ENCODE results near the gene ADH1B.

Gene ADH1B

GRCh38 chr4:99300934-99301333, 20.3 kb downstream of the ADH1B start:
- H3K27ac ChIP-seq (ENCODE audit: extremely low read depth, low read depth, low read length), result no peak overlapping the region
- no peak overlapping the region for H3K4me3 ChIP-seq (ENCODE audit: low read depth, low read length)
- CTCF ChIA-PET, result no interaction called here

GRCh38 chr4:99293357-99293756, 27.8 kb downstream of the ADH1B start:
- H3K27ac ChIP-seq (ENCODE audit: extremely low read depth, low read depth, low read length), result no peak overlapping the region
- CTCF ChIA-PET, result no interaction called here
- TF ChIP-seq KLF16 (tag by site-specific recombination; IDR thresholded peaks at IDR 0.05) (no peak), ZNF174 (tag by site-specific recombination; IDR thresholded peaks at IDR 0.05) (no peak), ZNF404 (tag by site-specific recombination; IDR thresholded peaks at IDR 0.05) (no peak), ZNF580 (tag by site-specific recombination; IDR thresholded peaks at IDR 0.05) (no peak), ZNF426 (tag by site-specific recombination; IDR thresholded peaks at IDR 0.05) (no peak), ZNF837 (tag by site-specific recombination; IDR thresholded peaks at IDR 0.05) (no peak), ZNF221 (tag by site-specific recombination; IDR thresholded peaks at IDR 0.05; ENCODE audit: borderline replicate concordance) (no peak), ZNF664 (tag by site-specific recombination; IDR thresholded peaks at IDR 0.05) (no peak), MEIS1 (CRISPR knock-in tag; IDR thresholded peaks at IDR 0.05; ENCODE audit: borderline replicate concordance) (no peak), ZNF366 (tag by site-specific recombination; conservative IDR thresholded peaks at IDR 0.05) (no peak), GLI4 (tag by site-specific recombination; IDR thresholded peaks at IDR 0.05) (no peak)
- H3K4me1 ChIP-seq (ENCODE audit: control insufficient read depth, insufficient read depth, low read length), result no peaks in the 10 kb centered on the region
- no peaks in the 10 kb centered on the region for H3K36me3 ChIP-seq (ENCODE audit: control insufficient read depth in 2 of 2, insufficient read depth in 1 of 2, low read length in 2 of 2)
- no peaks in the 10 kb centered on the region for H3K9me3 ChIP-seq (ENCODE audit: control insufficient read depth, insufficient read depth, low read depth, low read length)
- H3K4me3 ChIP-seq (ENCODE audit: low read depth, low read length), result no peak overlapping the region
- POLR2A ChIA-PET, result no interaction called here

More at GRCh38 chr4:99300934-99301333, 20.3 kb downstream of the ADH1B start:
- H3K9me3 ChIP-seq (ENCODE audit: control insufficient read depth, insufficient read depth, low read depth, low read length), result no peaks in the 10 kb centered on the region
- no peaks in the 10 kb centered on the region for H3K36me3 ChIP-seq (ENCODE audit: control insufficient read depth in 2 of 2, insufficient read depth in 1 of 2, low read length in 2 of 2)
- no peaks in the 10 kb centered on the region for H3K4me1 ChIP-seq (ENCODE audit: control insufficient read depth, insufficient read depth, low read length)
- POLR2A ChIA-PET, result no interaction called here
- no peak for TF ChIP-seq ZNF677 (tag by site-specific recombination; IDR thresholded peaks at IDR 0.05)

- H3K36me3 ChIP-seq (ENCODE audit: control insufficient read depth in 2 of 2, insufficient read depth in 1 of 2, low read length in 2 of 2), result no peaks in the 10 kb centered on the region
- H3K4me3 ChIP-seq (ENCODE audit: low read depth, low read length), result no peak within 1 kb of the TSS
- ChIA-PET POLR2A (no interaction called here), CTCF (no interaction called here)
- no peaks in the 10 kb centered on the region for H3K9me3 ChIP-seq (ENCODE audit: control insufficient read depth, insufficient read depth, low read depth, low read length)
- no peak within 1 kb of the TSS for H3K27ac ChIP-seq (ENCODE audit: extremely low read depth, low read depth, low read length)
- no peaks in the 10 kb centered on the region for H3K4me1 ChIP-seq (ENCODE audit: control insufficient read depth, insufficient read depth, low read length)
- TF ChIP-seq ZNF707 (tag by site-specific recombination; IDR thresholded peaks at IDR 0.05) (no peak), ZNF701 (tag by site-specific recombination; IDR thresholded peaks at IDR 0.05) (no peak), BCL6B (tag by site-specific recombination; IDR thresholded peaks at IDR 0.05) (no peak), ZEB2 (tag by site-specific recombination; IDR thresholded peaks at IDR 0.05) (no peak), ZNF623 (tag by site-specific recombination; IDR thresholded peaks at IDR 0.05) (no peak), ZNF626 (tag by site-specific recombination; IDR thresholded peaks at IDR 0.05) (no peak), ZBTB8A (tag by site-specific recombination; IDR thresholded peaks at IDR 0.05) (no peak), BCL11A (tag by site-specific recombination; IDR thresholded peaks at IDR 0.05; ENCODE audit: low read depth) (no peak), MZF1 (tag by site-specific recombination; IDR thresholded peaks at IDR 0.05; ENCODE audit: borderline replicate concordance) (no peak), SP2 (tag by site-specific recombination; IDR thresholded peaks at IDR 0.05) (no peak), ZNF785 (tag by site-specific recombination; IDR thresholded peaks at IDR 0.05) (no peak), ZBTB11 (tag by site-specific recombination; conservative IDR thresholded peaks at IDR 0.05; ENCODE audit: low read depth) (no peak), ZNF214 (tag by site-specific recombination; IDR thresholded peaks at IDR 0.05; ENCODE audit: borderline replicate concordance) (no peak)
Measured at GRCh38 chr4:99290848-99291786, 30.1 kb downstream of the ADH1B start, which contains the start of gene ADH1A. ADH1A (minus strand) TSS chr4:99290985; CDS start chr4:99290914, 71 bp downstream.
